HL-60 (cell line): Measurements from ENCODE around the gene KIAA0232.

Source experiments
- DNase-seq, 2 experiments: peaks; one replicate each; pipeline ENCODE4 v3.0.0-alpha.2; 2010 to 2020; ENCODE audit warnings: low read depth in 1 of 2, low spot score in 1 of 2
- H3K27ac ChIP-seq: fragments of 250-450 bp; sonication (Bioruptor Pico); replicated peaks from 2 replicates; pipeline ENCODE4 v1.5.1; 2020; ENCODE audit warnings: mild to moderate bottlenecking, moderate library complexity
- H3K27me3 ChIP-seq: fragments of 250-450 bp; sonication (Bioruptor Pico); 2 replicates; pipeline ENCODE4 v1.5.1; 2021; ENCODE audit warnings: mild to moderate bottlenecking, moderate library complexity; ENCODE audit not compliant: insufficient read depth, poor library complexity, severe bottlenecking
- H3K4me3 ChIP-seq: replicated peaks from 2 replicates; pipeline ENCODE4 v1.5.1; 2011; ENCODE audit warnings: mild to moderate bottlenecking, control low read depth, low read length; ENCODE audit not compliant: insufficient read depth
- GABPA ChIP-seq: IDR thresholded peaks from 2 replicates; pipeline ENCODE4 v1.6.1; 2012; ENCODE audit warnings: low read depth
- POLR2AphosphoS5 ChIP-seq: IDR thresholded peaks from 2 replicates; pipeline ENCODE4 v1.6.1; 2012; ENCODE audit warnings: low read depth
- SPI1 ChIP-seq: IDR thresholded peaks from 2 replicates; pipeline ENCODE4 v1.6.1; 2012; ENCODE audit warnings: low read depth, mild to moderate bottlenecking, borderline replicate concordance
- TF ChIP-seq, protein P1 (sequence below): IDR thresholded peaks from 2 replicates; pipeline ENCODE4 v1.6.1; 2012; ENCODE audit warnings: low read depth; ENCODE audit not compliant: insufficient replicate concordance
- TF ChIP-seq, protein P2 (sequence below): IDR thresholded peaks from one replicate; pipeline ENCODE4 v1.5.1; 2011; ENCODE audit warnings: low read length, control low read depth, inconsistent platforms; ENCODE audit not compliant: insufficient read depth

The KIAA0232 gene

DNA sequence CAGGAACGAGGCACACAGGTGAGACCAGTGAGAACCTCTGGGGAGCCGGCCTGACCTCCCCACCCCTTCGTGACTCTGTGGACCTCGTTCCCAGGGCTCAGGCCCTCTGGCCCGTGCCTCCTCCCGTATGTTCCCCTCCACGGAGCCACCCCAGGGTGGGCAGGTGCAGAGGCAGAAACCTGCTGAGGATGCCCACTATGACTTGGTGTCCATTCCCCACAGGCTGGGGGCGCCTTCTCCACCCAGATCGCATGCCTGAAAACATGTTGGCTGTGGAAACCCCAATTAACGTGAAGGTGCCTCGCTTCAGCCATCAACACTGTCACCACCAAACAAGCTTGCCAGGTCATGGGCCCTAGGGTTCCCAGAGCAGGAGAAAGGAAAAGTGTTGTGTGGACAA lies 39.5 kb upstream of the KIAA0232 start:
- H3K4me3 ChIP-seq, result no peak overlapping the region
- DNase-seq, result no peak
- H3K27ac ChIP-seq, result no peak overlapping the region
- no peaks in the 10 kb centered on the region for H3K27me3 ChIP-seq
- TF ChIP-seq, protein P1, sequence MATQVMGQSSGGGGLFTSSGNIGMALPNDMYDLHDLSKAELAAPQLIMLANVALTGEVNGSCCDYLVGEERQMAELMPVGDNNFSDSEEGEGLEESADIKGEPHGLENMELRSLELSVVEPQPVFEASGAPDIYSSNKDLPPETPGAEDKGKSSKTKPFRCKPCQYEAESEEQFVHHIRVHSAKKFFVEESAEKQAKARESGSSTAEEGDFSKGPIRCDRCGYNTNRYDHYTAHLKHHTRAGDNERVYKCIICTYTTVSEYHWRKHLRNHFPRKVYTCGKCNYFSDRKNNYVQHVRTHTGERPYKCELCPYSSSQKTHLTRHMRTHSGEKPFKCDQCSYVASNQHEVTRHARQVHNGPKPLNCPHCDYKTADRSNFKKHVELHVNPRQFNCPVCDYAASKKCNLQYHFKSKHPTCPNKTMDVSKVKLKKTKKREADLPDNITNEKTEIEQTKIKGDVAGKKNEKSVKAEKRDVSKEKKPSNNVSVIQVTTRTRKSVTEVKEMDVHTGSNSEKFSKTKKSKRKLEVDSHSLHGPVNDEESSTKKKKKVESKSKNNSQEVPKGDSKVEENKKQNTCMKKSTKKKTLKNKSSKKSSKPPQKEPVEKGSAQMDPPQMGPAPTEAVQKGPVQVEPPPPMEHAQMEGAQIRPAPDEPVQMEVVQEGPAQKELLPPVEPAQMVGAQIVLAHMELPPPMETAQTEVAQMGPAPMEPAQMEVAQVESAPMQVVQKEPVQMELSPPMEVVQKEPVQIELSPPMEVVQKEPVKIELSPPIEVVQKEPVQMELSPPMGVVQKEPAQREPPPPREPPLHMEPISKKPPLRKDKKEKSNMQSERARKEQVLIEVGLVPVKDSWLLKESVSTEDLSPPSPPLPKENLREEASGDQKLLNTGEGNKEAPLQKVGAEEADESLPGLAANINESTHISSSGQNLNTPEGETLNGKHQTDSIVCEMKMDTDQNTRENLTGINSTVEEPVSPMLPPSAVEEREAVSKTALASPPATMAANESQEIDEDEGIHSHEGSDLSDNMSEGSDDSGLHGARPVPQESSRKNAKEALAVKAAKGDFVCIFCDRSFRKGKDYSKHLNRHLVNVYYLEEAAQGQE, result no peak
- TF ChIP-seq SPI1, result no peak
- no peak for TF ChIP-seq POLR2AphosphoS5
- TF ChIP-seq, protein P2, sequence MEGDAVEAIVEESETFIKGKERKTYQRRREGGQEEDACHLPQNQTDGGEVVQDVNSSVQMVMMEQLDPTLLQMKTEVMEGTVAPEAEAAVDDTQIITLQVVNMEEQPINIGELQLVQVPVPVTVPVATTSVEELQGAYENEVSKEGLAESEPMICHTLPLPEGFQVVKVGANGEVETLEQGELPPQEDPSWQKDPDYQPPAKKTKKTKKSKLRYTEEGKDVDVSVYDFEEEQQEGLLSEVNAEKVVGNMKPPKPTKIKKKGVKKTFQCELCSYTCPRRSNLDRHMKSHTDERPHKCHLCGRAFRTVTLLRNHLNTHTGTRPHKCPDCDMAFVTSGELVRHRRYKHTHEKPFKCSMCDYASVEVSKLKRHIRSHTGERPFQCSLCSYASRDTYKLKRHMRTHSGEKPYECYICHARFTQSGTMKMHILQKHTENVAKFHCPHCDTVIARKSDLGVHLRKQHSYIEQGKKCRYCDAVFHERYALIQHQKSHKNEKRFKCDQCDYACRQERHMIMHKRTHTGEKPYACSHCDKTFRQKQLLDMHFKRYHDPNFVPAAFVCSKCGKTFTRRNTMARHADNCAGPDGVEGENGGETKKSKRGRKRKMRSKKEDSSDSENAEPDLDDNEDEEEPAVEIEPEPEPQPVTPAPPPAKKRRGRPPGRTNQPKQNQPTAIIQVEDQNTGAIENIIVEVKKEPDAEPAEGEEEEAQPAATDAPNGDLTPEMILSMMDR, result no peak
- no peak for TF ChIP-seq GABPA

DNA sequence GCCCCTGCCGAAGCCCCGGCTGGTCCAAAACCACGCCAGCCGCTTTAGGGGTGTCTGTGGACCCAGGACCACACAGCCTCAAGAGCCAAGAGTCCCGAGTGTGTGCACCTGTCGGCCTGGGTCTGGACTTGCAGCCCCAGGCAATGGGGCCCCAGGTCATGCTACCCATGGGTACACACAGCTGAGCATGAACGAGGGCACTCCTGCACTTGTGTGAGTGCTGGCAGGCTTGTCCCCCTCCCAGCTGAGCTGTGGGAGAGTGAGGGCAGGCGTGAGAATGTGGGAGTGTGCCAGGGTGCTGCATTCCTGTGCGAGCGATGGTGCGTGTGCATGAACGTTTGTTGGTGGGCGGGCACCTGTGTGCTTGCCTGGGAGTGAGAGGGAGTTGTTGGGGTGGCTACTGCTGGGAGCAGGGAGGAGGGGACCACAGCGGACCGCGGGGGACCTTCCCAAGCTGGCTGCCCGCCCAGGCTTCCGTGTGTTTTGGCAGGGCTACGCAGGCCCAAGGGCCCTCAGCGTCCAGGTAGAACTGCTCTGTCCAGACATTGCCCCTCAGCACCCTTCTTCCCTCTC lies 35.7 kb upstream of the KIAA0232 start:
- Histone ChIP-seq H3K27ac (no peak overlapping the region), H3K4me3 (no peak overlapping the region), H3K27me3 (no peaks in the 10 kb centered on the region)
- TF ChIP-seq, protein P2, result no peak
- TF ChIP-seq, protein P1, result no peak
- TF ChIP-seq SPI1, result no peak
- TF ChIP-seq POLR2AphosphoS5, result no peak
- no peak for DNase-seq

DNA sequence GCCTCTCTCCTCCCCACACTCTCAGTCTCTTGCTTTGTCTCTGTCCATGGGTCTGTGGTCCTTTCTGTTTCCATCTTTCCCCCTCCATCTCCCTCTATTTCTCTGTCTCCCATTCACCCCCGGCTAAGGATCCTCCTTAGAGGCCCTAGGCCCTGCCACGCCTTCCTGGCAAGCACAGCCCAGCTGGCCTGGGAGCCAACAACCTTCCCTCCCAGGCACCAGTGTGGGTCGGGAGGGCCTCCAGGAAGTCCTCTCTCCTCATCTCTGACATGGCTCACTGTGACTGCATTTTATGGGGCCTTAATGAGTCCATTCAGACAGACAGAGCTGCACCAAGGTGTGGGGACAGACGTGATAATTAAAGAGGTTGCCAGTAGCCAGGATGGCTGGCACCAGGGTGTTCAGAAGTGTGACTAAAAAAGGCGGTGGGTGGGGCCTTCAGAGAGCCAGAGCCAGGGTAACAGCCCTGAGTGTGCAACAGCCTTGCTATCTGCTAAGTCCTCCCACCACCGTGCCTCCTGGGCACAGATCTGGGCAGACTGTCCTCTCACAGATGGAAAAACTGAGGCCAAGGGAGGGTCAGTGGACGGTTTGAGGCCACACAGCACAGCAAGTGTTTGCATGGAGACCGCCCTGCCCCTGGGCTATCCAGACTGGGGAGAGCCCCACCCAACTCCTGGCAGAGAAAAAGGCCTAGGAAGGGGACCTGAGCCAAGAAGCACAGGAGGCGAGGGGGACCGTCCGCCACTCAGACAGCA lies 35.1 kb upstream of the KIAA0232 start:
- Histone ChIP-seq H3K4me3 (no peak overlapping the region), H3K27me3 (no peaks in the 10 kb centered on the region), H3K27ac (no peak overlapping the region)
- no peak for DNase-seq
- TF ChIP-seq, protein P2, result no peak
- TF ChIP-seq SPI1 (no peak), GABPA (no peak), POLR2AphosphoS5 (no peak)
- TF ChIP-seq, protein P1, result no peak
